Renal cortical epithelial cell (primary cell): ENCODE data around the gene UNC13D. TPM values are rescaled to one million over a fixed set of nuclear protein-coding genes. Genes with fewer than 3 reads are reported as not detected.
A peak's percentile ranks its signal among the peaks of the same experiment; 100 is the strongest.
"Not testable (repeated sequence)": the region's sequence is repeated elsewhere in the genome, so short reads cannot be mapped to it uniquely, and the experiment has no call there.

Experiments
- DNase-seq: peaks from one replicate; pipeline ENCODE4 v3.0.0-alpha.2; 2011; ENCODE audit warnings: low read depth
- total RNA-seq: library from RNA; depleted of rRNA; stranded (reverse); fragments of >200 nt; gene quantifications from 2 replicates; pipeline ENCODE4 v1.2.3, GENCODE V29; 2014

Gene UNC13D
- total RNA-seq, 1 donor from 2014 or later: 0.70 TPM

DNA sequence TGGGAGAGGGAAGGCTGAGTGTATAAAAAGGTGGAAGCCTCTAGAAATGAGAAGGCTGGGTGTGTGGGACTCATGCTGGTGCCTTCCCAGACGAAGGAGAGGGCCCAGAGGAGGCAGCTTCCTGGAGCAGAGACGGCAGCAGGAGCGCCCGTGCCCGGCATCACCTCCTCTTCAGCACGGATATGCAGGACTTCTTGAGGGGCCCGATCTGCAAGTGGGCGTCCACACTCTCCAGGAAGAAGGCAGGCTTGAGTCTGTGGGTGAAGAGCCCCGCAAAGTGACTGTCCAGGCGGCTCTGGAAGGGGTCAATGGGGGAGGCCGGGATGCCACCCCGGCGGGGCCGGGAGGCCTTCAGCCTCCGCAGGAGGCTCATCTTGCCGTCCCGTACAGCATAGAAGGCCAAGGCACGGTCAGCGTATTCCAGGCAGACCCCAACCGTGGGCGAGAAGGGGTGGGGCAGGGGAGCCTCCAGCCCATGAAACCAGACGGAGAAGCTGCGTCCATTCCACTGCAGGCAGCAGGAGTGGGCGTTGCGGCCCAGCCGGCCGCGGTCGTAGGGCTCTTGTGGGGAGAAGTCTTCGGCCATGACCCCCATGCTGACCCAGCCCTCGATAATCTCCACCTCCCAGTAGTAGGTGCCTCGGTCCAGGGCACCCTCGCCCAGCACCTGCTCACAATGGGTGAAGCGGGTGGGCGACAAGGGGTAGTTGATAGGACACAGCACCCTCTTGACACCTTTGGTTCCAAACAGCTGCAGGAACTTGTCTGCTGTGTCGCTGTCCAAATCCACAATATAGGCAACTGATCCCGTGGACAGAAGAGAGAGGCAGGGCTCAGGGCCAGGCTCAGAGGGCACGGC is 30.3 kb upstream of the UNC13D start:
- no peak for DNase-seq

DNA sequence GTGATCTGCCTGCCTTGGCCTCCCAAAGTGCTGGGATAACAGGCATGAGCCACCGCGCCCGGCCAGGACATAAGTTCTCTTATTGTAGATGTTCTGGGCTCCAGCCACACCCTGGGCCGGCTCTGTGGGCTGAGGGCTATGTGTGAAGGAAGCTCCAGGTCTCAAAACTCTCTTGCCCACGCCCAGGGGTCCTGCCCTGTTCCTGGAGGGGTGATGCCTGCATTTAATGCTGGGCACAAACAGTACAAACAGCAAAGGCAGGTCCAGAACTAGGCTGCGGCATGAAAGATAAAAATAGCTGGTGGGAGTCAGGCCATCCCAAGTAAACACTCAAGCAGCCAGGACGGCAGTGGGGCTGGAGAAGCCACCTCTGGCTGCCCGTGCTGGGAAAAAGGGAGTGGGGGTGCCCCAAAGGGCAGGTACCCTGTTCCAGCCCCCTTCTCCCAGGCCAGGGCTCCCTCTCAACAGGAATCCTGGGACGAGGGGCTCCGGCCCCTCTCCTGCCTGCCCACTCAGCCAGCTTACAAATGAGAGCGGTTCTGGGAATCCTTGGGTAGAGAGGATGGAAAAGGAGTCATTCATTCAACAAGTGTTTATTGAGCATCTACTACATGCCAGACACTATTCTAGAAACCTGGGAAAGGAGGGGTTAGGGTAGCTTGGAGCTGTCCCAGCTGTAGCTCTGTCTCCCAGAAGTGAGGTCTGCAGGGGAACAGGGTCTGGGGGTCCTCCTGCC is 29.6 kb upstream of the UNC13D start:
- DNase-seq: no peak

DNA sequence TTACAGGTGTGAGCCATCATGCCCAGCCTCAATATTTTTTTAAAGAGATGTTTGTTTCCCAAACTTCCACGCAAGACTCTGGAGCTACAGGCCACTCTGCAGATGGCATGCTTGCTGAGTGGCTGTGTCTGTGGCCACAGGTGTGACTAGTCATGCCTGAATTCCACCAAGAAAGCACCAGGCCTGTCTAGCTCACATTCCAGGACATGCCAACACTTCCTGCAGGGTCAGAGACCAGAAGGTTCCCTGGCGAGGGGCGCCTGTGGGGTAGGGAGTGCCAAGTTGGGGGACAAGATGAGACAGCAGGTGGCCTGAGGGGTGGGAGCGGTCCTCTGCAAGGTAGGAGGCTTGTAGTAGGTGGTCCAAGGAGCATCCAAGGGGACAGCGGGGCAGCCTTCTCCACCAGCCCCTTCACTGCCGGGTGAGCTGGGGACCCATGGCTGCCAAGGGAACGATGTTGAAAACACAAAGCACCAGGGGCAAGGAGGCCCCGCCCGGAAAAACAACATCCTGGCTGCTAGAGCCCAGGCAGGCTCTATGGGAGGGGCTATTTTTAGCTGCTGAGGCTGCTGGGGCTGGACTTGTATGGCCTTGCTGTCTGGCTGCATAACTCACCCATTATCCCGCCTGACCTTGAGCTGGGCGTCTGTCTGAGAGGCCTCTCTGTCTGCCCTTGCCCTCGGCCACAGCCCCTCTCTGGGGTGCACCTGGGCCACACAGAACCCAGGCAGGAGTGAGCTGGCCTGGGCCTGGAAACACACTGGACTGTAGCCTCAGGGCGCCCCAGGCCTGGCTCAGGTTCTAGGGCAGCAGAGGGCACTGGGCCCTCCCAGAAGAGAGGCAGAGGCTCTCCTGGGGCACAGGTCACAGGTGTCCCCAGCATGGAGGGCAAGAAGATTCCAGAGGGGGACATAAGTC is 28.5 kb upstream of the UNC13D start:
- DNase-seq: peak; percentile 67

DNA sequence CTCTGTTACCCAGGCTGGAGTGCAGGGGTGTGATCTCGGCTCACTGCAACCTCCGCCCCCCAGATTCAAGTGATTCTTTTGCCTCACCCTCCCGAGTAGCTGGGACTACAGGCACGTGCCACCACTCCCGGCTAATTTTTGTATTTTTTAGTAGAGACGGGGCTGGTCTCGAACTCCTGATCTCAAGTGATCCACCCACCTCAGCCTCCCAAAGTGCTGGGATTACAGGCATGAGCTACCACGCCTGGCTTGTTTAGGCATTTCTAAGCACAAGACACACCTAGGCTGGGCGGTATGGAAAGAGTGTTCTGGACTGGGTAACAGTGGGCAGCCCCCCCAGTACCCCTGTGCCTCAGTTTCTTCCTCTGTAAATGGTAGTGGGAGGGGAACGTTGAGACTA is 26.0 kb upstream of the UNC13D start:
- not testable (repeated sequence) for DNase-seq

DNA sequence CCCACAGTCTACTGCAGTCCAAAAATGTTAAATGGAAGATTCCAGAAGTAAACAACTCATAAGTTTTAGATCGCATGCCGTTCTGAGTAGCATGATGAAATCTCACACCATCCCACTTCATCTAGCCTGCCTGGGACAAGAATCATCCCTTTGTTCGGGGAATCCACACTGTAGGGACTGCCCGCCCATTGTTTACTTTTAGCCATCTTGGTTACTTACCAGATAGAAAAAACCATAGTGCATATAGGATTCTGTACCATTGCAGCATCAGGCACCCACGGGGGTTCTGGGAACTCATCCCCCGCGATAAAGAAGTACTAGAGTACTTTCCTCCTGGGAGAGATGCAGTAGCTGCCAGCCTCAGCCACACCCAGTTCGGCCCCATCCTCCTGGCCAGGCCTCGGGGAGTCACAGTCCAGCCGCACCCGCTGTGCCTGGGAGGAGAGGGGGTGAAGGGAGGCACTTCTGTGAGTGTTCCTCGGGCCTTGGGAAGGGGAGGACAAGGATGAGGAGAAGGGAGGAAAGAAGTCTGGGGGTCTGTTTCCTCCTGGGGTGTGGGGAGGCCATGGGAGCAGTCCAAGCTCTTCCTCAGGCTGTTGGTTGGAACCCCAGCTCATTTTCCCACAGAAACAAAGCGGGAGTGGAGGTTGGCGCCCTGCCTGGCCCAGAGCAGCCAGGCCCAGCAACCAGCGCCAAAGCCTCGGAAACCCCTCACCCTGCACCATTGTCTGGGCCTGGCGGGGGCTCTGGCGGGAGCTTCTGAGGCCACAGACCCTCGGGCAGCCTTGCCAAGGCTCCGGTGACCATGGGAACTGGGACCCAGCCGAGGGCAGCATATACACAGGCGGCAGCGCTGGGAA is 25.3 kb upstream of the UNC13D start:
- DNase-seq: no peak

DNA sequence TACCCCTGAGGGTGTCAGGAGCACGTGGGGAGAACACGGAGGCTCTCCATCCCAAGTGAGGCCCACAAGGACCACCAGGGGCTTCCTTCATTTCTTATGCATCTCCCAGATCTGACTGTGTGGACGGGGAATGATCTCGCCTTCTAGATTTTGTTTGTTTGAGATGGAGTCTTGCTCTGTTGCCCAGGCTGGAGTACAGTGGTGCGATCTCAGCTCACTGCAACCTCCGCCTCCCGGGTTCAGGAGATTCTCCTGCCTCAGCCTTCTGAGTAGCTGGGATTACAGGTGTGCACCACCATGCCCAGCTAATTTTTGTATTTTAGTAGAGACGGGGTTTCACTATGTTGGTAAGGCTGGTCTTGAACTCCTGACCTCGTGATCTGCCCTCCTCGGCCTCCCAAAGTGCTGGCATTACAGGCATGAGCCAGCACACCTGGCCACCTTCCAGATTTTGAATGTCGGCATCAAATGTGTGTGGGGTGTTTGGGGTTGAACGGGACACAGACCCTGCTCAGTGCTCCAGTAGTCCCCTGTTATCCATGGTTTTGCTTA is 24.6 kb upstream of the UNC13D start:
- not testable (repeated sequence) for DNase-seq

DNA sequence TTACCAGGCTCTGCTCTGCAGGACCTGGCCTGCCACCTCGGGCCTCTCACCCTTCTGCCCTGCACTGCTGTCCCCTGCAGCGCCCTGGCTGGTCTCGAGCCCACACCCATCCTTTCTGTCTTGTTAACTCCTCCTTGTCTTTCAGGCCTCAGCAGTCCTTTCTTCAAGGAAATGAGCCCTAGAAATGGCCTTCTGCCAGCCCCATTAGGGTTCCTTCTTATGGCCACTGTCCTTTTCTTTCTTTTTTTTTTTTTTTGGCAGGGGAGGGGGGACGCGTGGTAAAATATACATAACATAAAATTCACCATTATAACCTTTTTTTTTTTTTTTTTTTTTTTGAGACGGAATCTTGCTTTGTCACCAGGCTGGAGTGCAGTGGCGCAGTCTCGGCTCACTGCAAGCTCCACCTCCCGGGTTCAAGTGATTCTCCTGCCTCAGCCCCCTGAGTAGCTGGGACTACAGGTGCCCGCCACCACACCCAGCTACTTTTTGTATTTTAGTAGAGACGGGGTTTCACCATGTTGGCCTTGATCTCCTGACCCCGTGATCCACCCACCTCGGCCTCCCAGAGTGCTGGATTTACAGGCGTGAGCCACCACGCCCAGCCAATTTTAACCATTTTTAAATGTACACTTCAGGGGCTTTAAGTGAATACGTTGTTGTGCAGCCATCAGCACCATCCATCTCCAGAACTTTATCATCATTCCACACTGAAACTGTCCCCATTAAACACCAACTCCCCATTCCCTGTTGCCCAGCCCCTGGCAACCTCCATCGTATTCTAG is 21.4 kb upstream of the UNC13D start:
- not testable (repeated sequence) for DNase-seq

DNA sequence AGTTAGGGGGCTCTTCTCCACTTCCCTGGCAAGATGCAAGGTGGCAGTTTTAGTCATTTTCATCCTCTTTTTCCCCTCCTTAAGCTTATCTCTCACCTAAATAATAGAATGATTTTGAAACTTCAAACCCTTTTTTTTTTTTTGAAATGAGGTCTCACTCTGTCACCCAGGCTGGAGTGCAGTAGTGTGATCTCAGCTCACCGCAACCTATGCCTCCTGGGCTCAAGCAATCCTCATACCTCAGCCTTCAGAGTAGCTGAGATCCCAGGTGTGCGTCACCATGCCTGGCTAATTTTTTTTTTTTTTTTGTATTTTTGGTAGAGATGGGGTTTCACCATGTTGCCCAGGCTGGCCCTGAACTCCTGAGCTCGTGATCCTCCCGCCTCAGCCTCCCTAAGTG is 20.7 kb upstream of the UNC13D start:
- DNase-seq: not testable (repeated sequence)

DNA sequence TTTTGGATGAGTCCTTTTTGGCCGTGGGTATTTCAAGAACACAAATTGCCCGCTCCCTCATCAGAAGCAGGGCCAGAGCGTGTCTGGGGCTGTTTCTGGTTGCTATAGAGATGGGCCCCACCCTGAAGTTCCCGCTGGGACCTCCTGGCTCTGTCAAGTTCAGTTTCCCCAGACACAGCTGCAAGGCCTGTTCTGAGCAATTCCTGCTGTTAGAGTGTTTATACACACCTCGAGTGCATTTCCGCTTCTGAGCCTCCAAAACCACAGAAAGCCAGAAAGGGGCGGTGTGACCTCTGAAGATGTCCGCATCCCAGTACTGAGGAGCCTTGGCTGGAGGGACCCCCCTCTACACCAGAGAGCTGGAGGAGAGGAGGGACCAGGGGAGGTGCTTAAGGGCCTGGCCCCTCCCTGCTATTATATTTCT is 20.3 kb upstream of the UNC13D start:
- no peak for DNase-seq

DNA sequence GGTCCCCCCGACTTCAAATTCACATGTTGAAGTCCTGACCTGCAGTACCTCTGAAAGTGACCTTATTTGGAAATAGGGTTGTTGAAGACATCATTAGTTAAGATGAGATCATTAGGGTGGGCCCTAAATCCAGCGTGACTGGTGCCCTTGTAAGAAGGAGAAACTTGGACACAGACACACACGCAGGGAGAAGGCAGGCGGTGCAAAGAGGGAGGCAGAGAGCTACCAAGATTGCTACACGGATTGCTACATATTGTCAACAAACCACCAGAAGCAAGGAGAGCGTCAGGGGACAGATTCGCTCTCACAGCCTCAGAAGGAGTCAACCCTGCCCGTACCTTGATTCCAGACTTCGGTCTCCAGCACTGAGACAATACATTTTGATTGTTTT is 17.7 kb upstream of the UNC13D start:
- no peak for DNase-seq

DNA sequence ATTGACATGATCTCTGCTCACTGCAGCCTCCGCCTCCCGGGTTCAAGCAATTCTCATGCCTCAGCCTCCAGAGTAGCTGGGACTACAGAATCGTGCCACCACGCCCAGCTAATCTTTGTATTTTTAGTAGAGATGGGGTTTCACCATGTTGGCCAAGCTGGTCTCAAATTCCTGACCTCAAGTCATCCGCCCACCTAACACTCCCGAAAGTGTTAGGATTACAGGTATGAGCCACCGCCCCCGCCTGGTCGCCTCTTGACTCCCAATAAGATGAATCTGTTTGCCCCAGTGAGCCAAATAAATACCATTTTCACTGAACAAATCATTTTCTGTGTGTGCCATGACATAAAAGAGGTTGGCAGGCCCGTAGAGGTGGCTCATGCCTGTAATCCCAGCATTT is 15.2 kb upstream of the UNC13D start:
- not testable (repeated sequence) for DNase-seq

DNA sequence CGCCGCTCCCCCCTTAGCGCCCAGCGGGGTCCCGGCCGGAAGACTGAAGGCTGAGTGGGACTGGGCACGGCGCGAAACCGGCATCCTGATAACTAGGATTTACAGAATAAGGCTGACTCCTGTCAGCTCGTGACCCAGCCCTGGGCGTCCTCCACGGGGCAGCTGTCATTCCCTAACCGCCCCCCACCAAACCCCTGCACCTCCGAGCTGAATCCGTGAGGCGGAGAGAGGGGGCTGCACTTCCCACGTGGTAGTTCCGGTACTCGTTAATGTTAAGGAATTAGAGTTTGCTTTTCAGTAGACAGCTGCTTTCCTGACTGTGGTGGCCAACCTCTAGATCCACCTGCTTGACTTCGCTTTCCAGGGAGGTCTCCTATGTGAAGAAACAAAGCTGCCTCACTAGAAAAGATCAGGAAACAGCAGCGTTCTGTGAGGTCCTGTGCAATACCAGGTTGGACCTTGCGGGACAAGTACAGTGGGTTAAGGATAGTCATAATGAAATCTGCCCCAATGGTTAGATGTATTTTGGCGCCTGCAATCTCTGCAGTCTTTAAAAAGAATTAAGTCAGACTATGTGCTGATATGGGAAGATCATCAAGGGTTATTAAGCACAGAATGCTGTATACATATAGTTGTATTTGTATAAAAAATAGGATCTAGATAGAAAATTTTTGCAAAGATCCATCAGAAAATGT is 12.0 kb upstream of the UNC13D start:
- no peak for DNase-seq

DNA sequence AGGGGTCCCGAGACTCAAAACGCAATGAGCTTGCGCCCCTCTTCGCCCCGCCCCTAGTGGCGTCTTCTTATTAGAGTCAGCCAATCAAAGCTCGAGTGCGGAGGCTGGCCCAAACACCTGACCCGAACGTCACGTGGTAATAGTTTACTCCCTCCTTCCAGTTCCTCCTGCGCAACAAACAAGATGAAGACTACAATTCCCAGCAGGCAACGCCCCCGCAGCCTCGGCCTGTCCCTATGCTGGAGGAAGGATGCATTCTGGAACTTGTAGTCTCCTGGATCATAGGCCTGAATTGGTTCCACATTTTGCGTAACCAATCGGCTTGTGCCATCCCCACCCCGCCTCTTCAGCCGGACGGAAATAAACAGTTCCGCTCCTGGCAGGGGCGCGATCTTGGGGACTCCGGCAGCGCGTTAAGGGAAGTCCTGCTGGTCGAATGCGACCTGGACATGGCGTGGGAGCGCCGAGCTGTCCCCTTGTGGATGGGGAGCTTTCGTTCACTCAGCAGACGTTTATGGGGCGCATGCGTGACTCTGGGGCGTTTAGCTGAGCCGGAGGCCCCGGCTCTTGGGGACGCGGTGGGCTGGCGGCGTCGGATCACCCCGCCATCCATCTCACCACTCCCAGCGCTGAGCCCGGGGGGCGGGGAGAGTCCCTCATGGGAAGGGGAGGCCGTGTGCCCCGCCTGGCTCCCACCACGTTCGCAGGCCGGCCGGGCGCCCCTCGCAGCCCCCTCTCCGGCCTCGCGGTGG is 11.3 kb upstream of the UNC13D start, which contains the start of gene WBP2:
TSS of gene WBP2 (minus strand) at position 26 of the 752 bp plus-strand sequence. CDS start 38 bp downstream, outside the sequence.
- DNase-seq: peak; percentile 100

DNA sequence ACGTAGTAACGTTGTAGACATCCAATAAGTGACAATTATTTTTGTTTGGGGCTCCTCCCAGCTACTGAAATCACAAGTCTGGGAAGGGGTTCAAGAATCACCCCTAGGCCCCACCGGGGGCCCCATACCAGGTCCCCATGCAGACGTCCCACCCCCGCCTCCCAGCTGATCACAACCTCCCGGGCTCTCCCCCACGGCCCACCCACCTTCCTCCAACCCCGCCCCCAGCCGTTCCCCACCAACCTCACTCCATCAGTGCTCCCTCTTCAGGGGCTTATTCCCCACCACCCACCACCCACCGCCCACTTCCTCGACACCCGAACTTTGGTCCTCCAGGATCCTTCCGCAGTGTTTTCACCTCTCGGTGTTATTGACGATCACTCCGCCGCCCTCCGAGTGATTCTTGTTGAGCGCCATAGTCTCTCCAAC is 10.7 kb upstream of the UNC13D start:
- DNase-seq: no peak

DNA sequence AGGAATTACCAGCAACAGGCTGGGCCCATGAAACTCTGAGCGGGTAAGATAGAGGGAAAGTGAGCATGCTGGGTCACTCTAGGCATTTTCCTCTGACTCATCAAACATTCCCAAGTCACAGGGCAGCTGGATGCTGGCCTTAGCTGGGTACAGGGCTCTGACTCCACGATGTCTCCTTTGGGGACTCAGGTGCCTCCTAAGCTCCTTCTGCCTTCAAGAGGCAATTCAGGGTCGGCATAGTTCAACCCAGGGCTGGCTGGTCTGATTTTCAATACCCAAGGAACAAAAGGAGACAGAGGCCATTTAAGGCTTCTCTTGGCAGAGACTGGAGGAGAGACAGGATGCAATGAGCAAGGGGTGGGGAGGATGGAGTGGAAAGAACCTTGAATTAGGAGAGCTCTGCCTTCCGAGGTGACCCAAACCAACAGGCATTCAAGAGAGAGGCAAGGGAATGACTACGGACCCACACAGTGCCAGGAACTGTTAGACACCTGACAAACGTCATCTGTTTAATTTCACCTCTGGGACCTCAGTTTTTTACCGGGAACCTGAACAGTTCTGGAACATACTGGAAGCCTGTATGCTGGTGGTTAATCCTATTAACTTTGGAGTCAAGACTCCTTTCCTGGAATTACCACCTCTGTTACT is 10.0 kb upstream of the UNC13D start:
- peak; percentile 85 for DNase-seq

DNA sequence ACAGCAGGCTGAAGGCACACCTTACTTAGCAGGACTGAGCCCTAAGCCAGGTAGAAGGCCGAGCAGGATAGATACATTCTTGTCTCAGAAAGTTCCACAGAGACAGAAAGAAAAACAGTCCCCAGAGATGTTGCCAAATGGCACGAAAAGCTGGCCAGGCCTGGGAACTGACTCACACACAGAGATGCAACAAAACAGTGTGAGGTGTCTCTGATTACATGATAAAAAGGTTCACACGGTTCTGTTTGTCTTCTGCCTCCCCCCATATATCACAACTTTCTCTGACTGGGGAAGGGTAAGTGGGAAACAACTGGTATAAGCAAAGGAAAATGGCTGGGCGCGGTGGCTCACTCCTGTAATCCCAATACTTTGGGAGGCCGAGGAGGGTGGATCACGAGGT is 9.2 kb upstream of the UNC13D start:
- DNase-seq: peak; percentile 33

DNA sequence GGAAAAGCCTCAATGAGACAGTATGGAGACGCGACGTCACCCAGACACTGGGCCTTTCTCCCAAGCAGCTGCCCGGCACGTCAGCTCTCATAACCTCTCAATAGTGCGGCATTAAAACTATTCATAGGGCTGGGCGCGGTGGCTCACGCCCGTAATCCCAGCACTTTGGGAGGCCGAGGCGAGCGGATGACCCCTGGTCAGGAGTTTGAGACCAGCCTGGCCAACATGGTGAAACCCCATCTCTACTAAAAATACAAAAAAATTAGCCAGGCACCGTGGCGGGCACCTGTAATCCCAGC is 7.4 kb upstream of the UNC13D start:
- DNase-seq: not testable (repeated sequence)
